T1000 (cell line): ENCODE measurements around the gene SERAC1.

Experiments
- DNase-seq: peaks from one replicate; lab custom pipeline; 2025; ENCODE audit warnings: mixed read lengths; lab: John Stamatoyannopoulos, UW

SERAC1 gene

DNA sequence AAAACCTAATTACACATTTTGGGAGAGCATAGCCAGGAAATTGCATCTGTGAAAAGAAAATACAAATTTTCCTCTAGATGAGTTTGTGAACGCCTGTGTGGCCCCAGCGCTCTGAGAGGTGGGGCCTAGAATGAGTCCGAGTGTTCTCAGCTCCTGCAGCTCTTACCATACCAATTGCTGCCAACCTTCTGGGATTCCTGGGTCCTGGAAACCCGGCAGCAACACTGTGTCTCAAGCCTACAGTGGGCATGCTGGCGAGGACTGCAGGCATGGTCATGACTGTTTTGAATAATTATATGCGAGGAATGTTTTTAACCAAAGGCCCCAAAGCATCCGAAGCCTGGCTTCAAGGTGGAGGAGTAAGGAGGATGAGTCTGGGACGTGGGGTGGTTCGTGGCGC is 90.4 kb downstream of the SERAC1 start:
- DNase-seq: no peak

DNA sequence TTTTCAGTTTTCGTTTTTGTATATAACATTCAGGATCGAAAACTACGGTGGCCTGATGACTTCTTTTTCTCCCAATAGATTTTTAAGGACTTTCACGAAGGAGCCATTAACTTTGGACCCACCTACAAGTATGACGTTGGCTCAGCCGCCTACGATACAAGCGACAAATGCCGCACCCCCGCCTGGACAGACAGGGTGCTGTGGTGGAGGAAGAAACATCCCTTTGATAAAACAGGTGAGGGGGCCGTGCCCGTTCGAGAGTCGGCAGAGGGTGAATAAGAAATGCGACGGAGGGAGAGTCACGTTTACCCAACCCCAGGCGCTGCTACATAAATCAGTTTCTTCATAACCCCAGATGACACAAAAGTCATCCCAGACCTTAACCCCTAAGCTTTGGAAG is 91.5 kb downstream of the SERAC1 start:
- no peak for DNase-seq

DNA sequence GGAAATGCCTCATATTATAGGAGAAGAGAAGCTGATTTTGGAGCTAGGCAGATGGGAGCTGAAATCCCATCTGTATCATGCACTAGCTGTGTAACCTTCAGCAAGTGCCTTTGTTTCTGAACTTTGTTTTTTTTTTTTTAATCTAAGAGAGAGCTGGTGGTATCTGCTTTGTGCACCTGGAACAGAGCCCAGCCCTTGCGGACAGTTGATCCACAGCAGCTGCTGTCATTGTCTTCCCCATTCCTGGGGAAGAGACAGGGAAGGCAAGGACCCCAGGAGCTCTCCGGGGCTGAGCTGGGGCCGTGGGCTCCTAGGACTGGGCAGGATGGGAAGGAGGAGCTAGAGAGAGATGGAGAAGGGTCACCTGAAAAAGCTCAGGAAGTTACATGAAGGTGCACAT is 94.3 kb downstream of the SERAC1 start:
- DNase-seq: no peak

DNA sequence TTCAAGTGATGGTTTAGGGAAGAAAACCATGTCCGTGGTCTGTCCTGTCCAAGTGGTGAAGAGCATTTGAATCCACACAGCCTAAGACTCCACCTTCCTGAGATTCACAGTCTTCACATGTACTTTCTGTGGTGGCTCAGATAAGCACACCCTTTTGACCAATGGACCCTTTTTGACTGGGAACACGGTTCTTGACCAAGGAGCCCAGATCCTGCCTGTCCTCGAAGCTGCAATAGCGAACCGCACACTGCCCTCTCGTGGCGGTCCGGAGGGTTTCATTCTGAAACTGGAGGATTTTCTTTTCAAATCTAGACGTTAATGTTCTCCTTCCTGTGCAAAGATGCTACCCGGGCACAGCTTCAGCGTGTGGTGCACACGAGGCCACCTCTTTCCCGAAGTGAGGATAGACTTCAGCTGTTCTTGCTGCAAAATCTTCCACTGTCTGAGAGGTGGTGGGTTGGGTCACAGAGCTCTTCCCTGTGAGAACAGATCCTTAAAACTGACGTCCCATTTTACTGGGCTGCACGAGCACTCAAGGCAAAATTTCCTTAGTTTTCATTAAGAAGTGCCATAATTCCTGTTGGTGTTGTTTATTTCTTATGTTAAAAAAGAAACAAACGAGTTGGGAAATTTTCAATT is 95.9 kb downstream of the SERAC1 start:
- peak; percentile 29 for DNase-seq

DNA sequence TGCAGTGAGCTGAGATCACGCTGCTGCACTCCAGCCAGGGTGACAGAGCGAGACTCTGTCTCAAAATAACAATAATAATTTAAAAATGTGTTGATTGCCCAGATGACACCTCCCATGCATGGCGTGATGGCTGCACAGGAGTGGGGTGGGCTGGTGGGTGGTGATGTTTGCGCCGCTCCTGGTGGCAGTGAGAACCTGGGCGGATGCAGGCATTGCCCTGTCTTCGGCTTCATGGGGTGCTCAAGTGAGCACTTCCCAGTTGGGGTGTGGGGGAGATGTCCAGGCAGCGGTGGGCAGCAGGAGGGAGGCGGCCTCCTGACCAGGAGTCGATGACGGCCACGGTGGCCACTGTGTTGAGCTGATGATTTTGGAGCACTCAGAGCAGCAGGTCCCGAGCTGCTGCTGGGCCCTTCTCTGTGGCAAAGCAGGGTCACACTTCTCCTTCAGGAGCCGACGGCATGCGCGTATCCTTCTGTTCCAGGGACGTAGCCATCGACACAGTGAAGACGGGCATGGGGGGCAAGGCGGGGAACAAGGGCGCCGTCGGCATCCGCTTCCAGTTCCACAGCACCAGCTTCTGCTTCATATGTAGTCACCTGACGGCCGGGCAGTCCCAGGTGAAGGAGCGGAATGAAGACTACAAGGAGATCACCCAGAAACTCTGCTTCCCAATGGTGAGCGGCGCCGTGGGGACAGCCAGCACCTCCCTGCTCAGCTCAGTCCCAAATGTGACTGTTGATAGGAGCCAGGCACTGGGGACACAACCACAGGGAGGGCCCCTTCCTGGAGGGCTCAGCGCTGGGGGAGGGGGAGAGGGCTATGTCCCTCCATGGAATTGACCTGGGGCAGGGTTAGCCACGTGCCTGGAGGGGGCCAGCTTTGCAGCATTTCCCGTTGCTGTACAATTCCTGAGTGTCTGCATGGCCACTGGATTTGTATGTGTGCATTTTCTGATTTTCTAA is 96.7 kb downstream of the SERAC1 start:
- no peak for DNase-seq

DNA sequence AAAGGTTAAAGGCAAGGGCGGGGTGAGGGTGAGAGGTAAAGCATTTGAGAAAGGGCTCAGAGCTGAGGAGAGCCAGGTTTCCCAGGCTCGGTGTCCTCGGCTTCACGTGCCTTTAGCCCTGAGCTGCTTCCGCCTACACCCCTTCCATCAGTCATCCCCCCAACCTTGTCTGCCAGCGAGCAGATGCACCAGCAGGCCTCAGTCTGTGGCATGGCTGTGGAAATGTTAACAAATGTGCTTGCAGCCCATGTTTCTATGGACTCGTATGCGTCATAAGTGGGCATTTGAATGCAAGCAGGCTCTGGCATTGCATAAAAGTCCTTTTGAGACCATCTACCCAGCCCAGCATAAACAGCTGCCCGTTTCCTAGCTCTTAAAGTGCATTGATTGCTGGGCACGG is 97.5 kb downstream of the SERAC1 start:
- no peak for DNase-seq

DNA sequence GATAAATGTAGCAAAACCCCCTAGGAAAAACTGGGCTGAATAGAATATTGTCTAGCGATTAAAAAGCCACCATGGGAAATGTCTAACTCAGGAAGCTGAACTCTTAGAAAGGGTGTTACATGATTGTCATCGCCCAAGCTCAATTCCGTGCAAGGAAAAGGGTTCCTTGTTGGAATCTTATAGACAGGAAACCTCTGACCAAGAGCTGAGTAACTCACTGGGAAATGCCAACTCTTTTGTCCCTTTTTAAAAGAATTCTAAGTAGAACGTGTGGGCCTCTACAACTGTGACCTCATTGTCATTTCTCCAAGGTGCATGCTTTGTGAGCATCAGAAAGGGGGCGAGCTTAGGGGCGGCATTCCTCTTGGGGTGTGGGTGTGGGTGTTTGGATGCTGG is 98.3 kb downstream of the SERAC1 start:
- DNase-seq: no peak

DNA sequence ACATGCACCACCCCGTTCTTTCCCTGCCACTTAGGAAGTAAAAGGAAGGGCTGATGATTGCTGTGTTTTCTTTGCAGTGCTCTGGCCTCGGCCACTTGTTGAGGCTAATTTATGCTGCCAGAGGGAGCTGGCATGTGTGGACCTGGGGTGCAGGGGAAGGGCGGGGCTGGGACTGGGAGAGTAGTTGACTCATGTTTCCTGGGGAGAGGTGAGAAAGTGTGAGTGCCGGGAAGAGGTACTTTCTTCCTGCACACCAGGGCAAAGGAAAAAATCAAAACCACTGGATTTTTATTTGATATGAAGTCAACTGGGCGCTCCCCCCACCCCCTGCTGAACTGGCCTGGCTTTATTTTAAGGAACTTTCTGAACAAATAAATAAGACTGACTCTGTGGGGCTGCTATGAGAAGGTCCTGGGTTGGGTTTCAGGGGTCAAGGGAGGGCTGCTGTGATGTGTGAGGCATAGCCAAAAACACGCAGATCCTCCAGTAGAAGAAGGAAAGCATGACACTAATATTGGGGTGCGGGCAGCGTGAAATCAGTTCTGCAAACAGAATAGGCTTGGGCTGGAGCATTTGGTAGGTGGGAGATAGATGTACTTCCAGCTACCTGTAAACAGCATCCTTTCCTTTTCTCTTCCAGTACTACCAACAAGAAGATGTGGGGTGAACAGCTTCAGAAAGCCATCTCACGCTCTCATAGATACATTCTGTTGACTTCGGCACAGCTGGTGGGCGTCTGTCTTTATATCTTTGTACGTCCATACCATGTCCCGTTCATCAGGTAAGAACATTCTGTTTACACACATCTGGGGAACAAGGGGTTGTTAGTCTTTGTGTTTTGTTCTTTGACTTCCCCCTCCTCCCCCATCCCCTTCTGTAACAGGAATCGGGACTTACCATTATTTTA is 98.9 kb downstream of the SERAC1 start:
- DNase-seq: peak; percentile 32

DNA sequence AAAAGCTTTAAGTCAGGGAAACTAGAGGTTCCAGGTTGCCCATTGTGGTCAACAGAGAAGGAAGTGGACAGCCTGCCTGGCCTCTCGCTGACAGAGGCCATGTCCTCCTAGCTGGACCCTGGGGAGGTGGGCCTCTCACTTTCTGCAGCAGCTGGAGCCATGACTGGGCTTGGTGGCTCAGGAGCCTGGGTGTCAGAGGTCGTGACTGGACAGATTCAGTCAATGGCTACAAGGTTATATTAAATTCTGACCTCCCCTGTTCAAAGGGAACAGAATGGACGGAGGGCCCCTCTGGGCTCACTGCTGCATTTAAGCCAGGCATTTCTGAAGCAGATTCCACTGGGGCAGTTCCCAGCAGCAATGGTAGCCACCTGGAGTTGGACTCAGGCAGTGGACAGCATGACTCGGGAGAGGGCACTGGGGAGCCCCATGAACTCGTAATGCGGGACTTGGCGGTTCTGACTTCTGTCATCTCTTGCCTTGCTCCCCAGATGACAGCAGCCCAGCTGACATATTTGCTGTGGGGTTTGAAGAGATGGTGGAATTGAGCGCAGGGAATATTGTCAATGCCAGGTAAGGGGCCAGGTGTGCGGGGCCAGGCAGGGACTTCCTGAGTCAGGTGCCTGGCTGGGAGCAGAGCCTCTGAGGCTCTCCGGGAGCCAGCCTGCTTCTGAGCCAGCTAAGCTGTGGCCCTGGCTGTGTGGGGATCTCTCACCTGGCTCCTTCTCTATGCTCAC is 99.7 kb downstream of the SERAC1 start:
- DNase-seq: no peak

DNA sequence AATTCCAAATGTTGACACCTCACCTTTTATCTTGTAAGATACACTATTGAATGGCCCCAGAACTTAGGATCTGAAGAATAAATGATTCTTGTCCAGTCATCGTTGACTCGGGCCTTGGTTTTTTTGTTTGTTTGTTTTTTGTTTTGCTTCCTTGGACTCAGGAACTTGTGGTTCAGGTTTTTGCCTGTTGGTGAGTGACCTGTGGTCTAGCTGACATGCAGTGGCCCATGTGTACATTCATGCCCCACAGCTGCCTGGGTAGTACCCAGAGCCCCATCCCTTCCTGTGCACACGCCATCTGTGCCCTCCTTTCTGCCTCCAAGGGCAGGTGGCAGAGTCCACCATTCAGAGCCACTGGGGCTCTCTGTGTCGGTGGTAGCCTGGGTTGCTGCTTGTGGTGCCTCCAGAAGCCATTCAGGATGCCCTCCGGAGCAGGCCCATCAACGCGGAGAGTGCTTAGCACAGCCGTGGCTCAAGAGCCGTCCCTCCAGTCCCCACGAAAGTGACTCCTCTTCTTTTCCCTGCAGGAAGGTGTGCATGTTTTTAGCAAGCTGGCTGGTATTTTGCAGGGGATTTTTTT is 100.5 kb downstream of the SERAC1 start:
- DNase-seq: no peak

DNA sequence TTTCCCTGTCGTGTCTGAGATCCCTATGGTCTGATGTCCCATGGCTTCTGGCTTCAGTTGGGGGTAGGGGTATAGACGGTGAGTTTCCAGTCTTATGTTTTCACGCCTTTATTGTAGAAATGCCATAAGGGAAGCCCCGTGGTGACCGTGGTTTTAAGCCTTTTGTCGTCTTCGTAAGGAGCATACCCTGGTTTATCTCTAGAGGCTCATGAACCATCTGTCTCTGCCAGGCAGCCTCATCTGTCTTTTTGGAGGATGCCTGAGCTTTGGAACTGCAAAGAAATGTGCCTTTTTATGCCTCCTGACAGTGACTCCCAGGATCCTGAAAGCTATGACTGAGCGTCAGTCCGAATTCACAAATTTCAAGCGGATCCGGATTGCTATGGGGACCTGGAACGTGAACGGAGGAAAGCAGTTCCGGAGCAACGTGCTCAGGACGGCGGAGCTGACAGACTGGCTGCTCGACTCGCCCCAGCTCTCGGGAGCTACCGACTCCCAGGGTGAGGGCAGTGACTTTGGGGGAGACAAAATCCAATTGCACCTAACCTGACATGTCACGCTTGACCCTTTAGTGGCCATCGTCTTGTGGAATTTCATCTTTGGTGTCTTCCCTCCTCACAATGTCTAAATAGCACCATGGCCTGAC is 101.8 kb downstream of the SERAC1 start:
- no peak for DNase-seq

DNA sequence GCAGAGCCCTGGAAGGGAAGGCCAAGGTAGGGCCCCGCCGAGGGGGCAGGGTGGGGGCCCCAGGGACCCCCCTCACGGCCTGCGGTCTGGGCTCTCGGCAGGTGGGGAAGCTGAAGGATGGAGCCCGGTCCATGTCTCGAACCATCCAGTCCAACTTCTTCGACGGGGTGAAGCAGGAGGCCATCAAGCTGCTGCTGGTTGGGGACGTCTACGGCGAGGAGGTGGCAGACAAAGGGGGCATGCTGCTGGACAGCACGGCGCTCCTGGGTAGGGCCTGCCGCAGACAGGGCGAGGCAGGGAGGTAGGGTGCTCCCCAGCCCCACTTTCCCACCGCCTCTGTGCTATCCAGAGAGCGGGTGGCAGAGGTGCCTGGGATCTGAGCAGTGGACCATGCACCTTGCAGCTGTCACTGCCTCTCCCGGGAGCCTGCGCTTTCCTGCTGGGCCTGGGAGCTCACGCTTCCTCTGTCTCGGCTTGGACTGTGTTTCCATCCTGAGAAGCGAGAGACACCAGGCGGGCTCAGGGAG is 103.3 kb downstream of the SERAC1 start:
- DNase-seq: no peak

DNA sequence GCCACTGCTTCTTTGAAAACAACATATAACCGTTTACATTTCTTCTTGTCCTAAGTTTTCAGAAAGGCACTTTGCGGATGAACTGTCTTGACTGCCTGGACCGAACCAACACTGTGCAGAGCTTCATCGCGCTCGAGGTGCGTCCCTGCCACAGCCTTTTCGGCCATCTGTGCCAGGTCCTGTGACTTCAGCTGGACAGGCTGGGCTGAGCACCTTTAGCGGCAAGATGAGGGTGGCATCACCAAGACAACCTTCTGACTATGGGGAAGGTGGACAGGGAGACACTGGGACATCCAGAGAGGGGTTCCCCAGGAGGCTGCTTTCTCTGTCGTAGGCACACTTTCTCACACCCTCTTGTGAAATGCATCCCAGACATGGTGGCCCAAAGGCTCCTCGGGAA is 104.3 kb downstream of the SERAC1 start:
- no peak for DNase-seq

DNA sequence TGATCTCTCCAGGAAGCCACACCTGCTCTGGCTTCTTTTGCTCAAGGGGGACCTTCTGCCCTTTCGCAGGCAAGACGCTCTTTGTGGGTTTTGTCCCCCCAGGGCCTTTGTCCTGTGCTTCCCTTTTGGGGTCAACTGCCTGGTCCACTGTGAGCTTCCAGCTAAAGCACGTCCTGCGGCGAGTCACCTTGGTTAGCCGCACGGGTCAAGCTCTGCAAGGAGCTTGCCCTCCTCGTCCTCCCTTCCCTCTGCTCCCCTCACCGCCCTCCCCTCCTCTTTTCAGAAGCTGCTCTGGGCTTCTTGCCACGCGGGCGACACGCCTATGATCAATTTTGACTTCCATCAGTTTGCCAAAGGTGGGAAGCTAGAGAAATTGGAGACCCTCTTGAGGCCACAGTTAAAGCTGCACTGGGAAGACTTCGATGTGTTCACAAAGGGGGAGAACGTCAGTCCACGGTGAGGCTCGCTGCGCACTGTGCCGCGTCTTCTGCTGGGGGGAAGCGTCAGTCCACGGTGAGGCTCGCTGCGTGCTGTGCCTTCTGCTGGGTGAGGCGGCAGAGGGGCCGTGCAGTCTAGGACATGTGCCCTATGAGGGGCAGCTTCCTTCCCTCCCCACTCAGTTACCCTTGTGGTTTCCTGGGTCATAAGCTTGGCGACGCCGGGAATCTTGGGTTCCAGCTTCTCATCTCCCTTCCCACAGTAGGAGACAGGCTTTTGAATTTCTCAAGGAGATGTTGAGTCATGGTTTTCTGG is 106.2 kb downstream of the SERAC1 start:
- no peak for DNase-seq

DNA sequence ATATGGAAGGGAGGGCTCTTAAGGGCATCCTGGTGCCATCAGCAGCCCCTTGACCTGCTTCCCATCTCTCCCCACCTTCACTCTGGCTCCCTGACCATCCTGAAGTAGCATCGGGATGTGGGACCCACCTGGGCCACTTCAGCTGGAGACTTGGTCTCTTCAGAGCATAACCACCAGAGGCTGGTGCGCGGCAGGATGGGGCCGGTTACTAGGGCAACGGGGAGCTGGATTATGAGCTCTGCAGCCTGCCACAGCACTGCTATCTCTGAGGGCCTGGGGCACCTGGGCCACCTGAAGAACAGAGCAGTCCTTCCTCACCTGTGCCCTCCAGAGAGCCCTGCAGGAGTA is 106.7 kb downstream of the SERAC1 start:
- no peak for DNase-seq

DNA sequence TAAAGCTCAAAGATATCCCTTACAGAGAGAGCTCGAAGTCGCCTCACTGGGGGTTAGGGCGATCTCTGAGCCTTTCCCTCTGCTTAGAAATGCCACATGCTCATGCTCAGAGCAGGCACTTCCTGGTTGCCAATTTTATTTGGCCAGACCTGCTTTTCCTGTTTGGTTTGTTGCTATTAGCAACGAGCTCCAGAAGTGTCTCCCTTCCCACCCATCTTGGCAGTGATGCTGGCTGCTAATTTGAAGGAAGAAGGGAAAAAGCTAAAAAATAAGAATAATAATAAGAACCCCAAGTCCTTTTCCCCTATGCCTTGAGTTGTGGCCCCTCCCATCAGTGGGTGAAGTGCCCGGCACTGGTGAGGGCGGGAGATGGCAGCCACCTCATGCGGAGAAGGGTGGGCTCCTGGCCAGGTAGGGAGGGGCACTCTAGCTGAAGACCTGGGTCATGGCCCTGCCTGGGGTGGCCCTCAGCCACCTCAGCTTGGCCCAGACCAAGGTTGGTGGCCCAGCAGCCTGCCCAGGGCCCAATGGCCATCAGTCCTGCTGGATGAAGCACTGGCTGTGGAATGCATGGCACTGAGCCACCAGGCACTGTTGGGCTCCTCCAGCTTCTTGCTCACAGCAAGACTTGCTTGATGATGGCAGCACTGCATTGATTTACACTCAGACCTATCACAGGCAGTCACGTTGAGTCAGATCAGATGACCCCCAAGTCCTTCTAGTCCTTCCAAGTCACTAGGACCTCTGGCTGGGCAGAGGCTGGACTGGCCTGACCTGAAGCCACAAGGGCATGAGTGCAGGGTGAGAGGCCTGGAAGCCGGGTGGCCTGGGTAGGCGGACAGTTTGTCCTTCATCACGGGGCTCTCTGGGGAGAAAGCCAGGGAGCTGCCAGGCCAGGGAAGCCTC is 107.4 kb downstream of the SERAC1 start:
- DNase-seq: peak; percentile 72
